Spleen (tissue), 7 donors: ENCODE measurements around the gene C10orf62.

Source experiments
- POLR2AphosphoS5 ChIP-seq, 3 donors: sonication (generic); formaldehyde crosslinking; IDR thresholded peaks; one replicate each; pipeline ENCODE4 v1.5.1; 2017; ENCODE audit warnings: antibody characterized with exemption in 3 of 3
- TF ChIP-seq, protein P1 (sequence below), 11 experiments: fragments of 200-600 bp in 7 of 11; fragments of 450-650 bp in 4 of 11; sonication (generic) in 4 of 11; IDR thresholded peaks in 8 of 11; conservative IDR thresholded peaks in 3 of 11; 1 replicate in 7 of 11; 2 replicates in 4 of 11; pipeline versions ENCODE4 v1.4.0 to v1.8.0; 2016 to 2021; ENCODE audit warnings: antibody characterized with exemption in 11 of 11, inconsistent platforms in 4 of 11, mild to moderate bottlenecking in 1 of 11
- donor health status: DM: no; HTN: no; CAD: no; lungs with moderate emphysema.
- donor health status: DM: no; HTN: no; CAD: no.
- donor health status: DM: no; HTN: no; CAD: no.

GRCh38 chr10:97578171-97578844 lies 11.2 kb upstream of the C10orf62 start:
- TF ChIP-seq POLR2AphosphoS5 (IDR thresholded peaks at IDR 0.05) = no peak
- TF ChIP-seq, protein P1, sequence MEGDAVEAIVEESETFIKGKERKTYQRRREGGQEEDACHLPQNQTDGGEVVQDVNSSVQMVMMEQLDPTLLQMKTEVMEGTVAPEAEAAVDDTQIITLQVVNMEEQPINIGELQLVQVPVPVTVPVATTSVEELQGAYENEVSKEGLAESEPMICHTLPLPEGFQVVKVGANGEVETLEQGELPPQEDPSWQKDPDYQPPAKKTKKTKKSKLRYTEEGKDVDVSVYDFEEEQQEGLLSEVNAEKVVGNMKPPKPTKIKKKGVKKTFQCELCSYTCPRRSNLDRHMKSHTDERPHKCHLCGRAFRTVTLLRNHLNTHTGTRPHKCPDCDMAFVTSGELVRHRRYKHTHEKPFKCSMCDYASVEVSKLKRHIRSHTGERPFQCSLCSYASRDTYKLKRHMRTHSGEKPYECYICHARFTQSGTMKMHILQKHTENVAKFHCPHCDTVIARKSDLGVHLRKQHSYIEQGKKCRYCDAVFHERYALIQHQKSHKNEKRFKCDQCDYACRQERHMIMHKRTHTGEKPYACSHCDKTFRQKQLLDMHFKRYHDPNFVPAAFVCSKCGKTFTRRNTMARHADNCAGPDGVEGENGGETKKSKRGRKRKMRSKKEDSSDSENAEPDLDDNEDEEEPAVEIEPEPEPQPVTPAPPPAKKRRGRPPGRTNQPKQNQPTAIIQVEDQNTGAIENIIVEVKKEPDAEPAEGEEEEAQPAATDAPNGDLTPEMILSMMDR (IDR thresholded peaks at IDR 0.05 in 8 of 11, conservative IDR thresholded peaks at IDR 0.05 in 3 of 11) = no peak
